ENCODE measurements around the gene KIAA2012.
A peak's percentile ranks its signal among the peaks of the same experiment; 100 is the strongest.

KIAA2012 gene

DNA sequence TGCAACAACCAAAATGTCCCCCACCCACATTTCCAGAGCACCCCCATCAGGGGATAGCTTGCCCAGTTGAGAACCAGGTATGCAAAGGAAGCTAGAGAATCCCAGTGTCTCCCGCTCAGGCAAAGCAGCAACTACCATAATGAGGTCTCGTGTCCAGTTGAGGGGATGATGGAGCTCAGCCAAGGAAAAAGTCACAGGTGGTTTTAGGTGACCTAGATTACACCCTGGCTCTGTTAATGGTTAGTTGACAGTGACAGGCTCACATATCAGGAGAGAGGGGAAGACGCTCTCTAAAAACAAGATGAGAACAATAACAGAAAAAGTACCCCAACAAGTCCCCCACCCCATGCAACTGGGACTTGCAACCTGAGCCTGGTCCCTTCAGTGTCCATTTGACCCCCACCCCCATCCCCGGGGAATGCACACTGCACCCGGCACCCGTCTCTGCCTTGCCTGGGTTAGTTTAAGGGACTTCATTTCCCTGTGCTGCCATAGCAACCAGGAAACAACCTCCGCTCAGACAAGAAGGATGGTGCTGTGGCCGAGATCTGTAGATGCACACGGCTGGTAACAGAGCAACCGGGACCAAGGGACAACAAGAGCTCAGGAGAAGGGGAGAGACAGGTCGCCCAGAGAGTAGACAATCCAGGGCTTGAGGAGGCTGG lies at the start of gene KIAA2012:
Gene KIAA2012, plus strand, starts transcription at position 519 of the 665 bp plus-strand sequence. CDS start 373 bp downstream, outside the sequence.
- TF ChIP-seq, protein P1, sequence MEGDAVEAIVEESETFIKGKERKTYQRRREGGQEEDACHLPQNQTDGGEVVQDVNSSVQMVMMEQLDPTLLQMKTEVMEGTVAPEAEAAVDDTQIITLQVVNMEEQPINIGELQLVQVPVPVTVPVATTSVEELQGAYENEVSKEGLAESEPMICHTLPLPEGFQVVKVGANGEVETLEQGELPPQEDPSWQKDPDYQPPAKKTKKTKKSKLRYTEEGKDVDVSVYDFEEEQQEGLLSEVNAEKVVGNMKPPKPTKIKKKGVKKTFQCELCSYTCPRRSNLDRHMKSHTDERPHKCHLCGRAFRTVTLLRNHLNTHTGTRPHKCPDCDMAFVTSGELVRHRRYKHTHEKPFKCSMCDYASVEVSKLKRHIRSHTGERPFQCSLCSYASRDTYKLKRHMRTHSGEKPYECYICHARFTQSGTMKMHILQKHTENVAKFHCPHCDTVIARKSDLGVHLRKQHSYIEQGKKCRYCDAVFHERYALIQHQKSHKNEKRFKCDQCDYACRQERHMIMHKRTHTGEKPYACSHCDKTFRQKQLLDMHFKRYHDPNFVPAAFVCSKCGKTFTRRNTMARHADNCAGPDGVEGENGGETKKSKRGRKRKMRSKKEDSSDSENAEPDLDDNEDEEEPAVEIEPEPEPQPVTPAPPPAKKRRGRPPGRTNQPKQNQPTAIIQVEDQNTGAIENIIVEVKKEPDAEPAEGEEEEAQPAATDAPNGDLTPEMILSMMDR (IDR thresholded peaks at IDR 0.05; ENCODE audit: low read depth, low read length) = no peak
- no peak for DNase-seq (ENCODE audit: extremely low read depth, low read depth)

DNA sequence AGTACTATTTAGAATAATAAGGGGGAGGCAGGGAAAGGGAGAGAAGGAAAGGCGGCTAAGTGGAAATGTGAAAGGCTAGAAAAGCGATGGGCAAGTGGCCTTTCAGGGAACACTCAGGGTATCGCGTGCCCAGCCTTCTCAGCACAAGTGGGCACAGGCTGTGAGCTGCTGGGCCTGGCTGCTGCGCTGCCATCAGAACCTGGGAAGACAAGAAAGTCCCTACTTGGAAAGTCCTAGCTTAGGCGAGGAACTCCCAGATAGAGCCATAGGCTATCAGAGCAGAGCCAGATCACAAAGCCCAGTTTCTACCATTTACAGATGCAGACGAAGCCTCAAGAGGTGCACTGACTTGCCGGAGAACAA lies 49.2 kb upstream of the KIAA2012 start:
- TF ChIP-seq, protein P1 (IDR thresholded peaks at IDR 0.05; ENCODE audit: low read depth, low read length) = no peak
- no peak for DNase-seq (ENCODE audit: extremely low read depth, low read depth)

DNA sequence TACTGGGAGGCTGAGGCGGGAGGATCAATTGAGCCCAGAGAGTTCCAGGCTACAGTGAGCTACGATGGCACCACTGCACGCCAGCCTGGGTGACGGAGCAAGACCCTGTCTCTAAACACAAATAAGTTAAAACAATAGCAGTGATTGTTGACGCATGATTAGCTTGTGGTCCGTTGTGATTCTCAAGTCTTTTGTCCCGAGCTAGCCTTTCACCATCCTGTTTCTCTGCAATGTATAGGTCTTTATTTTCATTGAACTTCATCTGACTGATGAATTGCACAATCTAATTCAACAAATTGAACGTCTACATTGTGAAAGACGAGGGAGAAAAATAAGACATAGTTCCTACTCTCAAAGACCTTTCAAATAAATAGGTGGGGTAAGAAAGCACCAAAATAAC lies 48.2 kb upstream of the KIAA2012 start:
- TF ChIP-seq, protein P1 (IDR thresholded peaks at IDR 0.05; ENCODE audit: low read depth, low read length) = no peak
- DNase-seq (ENCODE audit: extremely low read depth, low read depth) = no peak

DNA sequence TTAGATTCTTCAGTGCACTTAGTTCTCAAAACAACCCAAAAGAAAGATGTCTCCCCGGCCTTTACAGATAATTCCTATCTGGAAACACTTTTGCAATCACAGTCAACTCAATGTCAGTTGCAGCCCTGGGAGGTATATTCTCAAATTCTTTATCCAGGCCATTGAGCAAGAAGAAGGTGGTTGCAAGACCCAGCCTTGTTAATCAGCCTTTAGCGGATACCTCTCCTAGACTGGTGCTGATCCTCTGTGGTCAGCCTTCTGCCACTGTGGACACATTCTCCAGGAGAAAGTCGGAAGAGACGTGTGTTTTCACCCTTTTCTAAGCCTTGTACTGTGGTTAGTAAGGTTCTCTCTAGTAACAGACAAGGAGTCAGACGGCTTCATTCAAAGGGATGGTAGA lies 47.2 kb upstream of the KIAA2012 start:
- no peak for DNase-seq (ENCODE audit: extremely low read depth, low read depth)
- TF ChIP-seq, protein P1 (IDR thresholded peaks at IDR 0.05; ENCODE audit: low read depth, low read length) = no peak

DNA sequence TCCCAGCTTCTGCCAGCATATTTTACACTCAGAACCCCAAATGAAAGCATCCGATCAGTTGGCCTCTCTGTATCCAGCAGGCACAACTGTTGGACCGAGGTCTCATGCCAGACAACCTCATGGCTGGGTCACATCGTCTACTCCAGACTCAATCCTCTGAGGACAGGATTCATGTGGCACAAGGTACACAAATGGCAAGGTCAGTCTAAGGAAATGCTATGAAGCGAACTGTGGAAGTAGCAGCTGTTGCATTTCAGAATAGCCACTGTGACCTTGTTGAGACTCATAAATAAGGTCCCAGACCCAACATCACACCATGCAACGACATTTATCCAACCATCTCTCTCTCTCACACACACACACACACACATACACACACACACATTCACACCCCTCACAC lies 46.5 kb upstream of the KIAA2012 start:
- DNase-seq (ENCODE audit: extremely low read depth, low read depth) = no peak
- TF ChIP-seq, protein P1 (IDR thresholded peaks at IDR 0.05; ENCODE audit: low read depth, low read length) = no peak

DNA sequence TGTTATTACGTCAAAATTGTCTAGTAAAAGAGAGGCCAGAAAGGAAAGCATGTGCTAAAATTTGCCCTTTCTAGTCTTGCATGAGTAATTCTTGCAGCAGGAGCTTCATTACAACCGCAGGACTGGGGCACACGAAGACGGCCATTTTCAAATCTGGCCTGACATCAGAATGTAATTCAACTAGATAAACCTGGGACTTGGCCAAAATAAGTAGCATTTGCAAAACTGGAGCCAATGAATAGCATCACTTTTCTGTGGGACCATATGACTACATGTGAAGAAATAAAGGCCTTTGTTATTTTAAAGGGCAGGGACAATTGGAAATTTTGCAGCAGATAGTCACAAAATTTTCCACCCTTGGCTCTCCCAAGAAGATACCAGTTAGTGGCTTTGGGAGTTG lies 42.4 kb upstream of the KIAA2012 start:
- peak; percentile 54 for DNase-seq (ENCODE audit: extremely low read depth, low read depth)
- TF ChIP-seq, protein P1 (IDR thresholded peaks at IDR 0.05; ENCODE audit: low read depth, low read length) = no peak

DNA sequence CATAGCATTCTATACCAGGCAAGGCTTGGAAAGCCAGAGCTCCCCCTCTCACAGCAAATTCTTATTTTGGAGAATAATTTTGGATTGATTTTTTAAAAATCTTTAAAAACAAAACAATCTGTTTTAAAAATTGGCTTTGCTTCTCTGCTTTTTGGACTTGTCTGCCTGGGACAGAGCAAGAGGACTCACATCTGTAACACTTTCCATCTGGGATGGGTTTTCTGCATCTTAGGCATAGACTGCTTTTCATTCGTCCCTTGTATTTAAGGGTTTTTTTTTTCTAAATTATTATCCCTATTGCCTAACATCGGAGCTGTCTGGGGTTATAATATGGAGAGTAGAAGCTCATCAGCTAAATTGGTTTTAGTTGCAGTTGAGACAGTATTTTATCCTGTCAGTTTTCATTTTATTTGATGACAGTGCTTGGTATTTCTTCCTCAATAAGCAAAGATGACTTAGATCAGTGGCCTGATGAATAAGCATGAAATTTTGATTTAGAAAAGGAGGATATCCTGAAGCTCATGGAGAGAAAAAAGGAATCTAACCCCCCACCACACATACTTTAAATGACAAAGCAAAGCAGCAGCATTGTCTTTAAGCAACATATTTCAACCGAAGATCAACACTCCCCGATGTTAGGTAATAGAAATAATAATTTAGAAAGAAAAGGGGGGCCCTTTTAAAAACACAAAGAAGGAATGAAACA lies 41.7 kb upstream of the KIAA2012 start:
- DNase-seq (ENCODE audit: extremely low read depth, low read depth) = no peak
- TF ChIP-seq, protein P1 (IDR thresholded peaks at IDR 0.05; ENCODE audit: low read depth, low read length) = no peak
